ENCODE measurements around the gene CYB561D2. TPM values are rescaled to one million over a fixed set of nuclear protein-coding genes. Genes with fewer than 3 reads are reported as not detected.

CYB561D2 gene
- total RNA-seq, 3 donors from 2014 or later (not counting 1 experiment from before 2014, with no cell fraction given): 39.6 to 54.0 (median 50.5) TPM

GRCh38 chr3:50341996-50342650 is 8.5 kb upstream of the CYB561D2 start:
- H3K4me3 Mint-ChIP-seq: peak overlapping the region; percentile 58
- no peaks in the 10 kb centered on the region for H3K9me3 Mint-ChIP-seq
- DNase-seq: peak in 1 of 2 donors; percentile 48
- Histone ChIP-seq H3K4me1 (ENCODE audit: control insufficient read depth, insufficient read depth, low read length) (peaks cover 70% of the 10 kb centered on the region), H3K36me3 (ENCODE audit: control insufficient read depth, insufficient read depth, low read length) (peaks cover 3% of the 10 kb centered on the region), H3K4me3 (ENCODE audit: low read length) (no peak overlapping the region), H3K27ac (ENCODE audit: low read length) (peak overlapping the region; percentile 76), H3K27me3 (ENCODE audit: control insufficient read depth, insufficient read depth, low read length) (no peaks in the 10 kb centered on the region), H3K9me3 (ENCODE audit: control insufficient read depth, insufficient read depth, low read length) (no peaks in the 10 kb centered on the region)
- H3K27me3 Mint-ChIP-seq (ENCODE audit: low read depth in 2 of 2): no peaks in the 10 kb centered on the region
- peaks cover 13% of the 10 kb centered on the region for H3K36me3 Mint-ChIP-seq
- WGBS (ENCODE audit: insufficient coverage): 77% methylated on average over 13 of the region's 13 CpGs
- no peak for TF ChIP-seq CTCF (IDR thresholded peaks at IDR 0.05)
- peaks cover 39 to 83% of the 10 kb centered on the region in 2 donors for H3K4me1 Mint-ChIP-seq
- intact Hi-C loops (cut with micrococcal nuclease): no loop called here
- H3K27ac Mint-ChIP-seq: peak overlapping the region; percentile 51 to 96
- ATAC-seq: no peak

- intact Hi-C loops (cut with micrococcal nuclease): no loop called here
- H3K9me3 ChIP-seq (ENCODE audit: control insufficient read depth, insufficient read depth, low read length): no peaks in the 10 kb centered on the region
- peaks cover 42 to 86% of the 10 kb centered on the region in 2 donors for H3K4me1 Mint-ChIP-seq
- H3K27me3 ChIP-seq (ENCODE audit: control insufficient read depth, insufficient read depth, low read length): no peaks in the 10 kb centered on the region
- no peaks in the 10 kb centered on the region for H3K27me3 Mint-ChIP-seq (ENCODE audit: low read depth in 2 of 2)
- H3K4me3 Mint-ChIP-seq: no peak overlapping the region
- TF ChIP-seq CTCF (IDR thresholded peaks at IDR 0.05): no peak
- peaks cover 79% of the 10 kb centered on the region for H3K4me1 ChIP-seq (ENCODE audit: control insufficient read depth, insufficient read depth, low read length)
- H3K36me3 ChIP-seq (ENCODE audit: control insufficient read depth, insufficient read depth, low read length): peaks cover 8% of the 10 kb centered on the region
- no peak for ATAC-seq
- H3K36me3 Mint-ChIP-seq: peaks cover 13% of the 10 kb centered on the region
- H3K27ac ChIP-seq (ENCODE audit: low read length): no peak overlapping the region
- peak overlapping the region in 1 of 2 donors; percentile 96 for H3K27ac Mint-ChIP-seq
- peak in 1 of 2 donors; percentile 50 for DNase-seq
- WGBS (ENCODE audit: insufficient coverage): 80% methylated on average over 13 of the region's 13 CpGs
- no peaks in the 10 kb centered on the region for H3K9me3 Mint-ChIP-seq
- no peak overlapping the region for H3K4me3 ChIP-seq (ENCODE audit: low read length)
Measured at GRCh38 chr3:50342813-50343633, 7.6 kb upstream of the CYB561D2 start.

- intact Hi-C loops (cut with micrococcal nuclease): no loop called here
- 92% methylated on average over 8 of the region's 8 CpGs for WGBS (ENCODE audit: insufficient coverage)
- peaks cover 85% of the 10 kb centered on the region for H3K4me1 ChIP-seq (ENCODE audit: control insufficient read depth, insufficient read depth, low read length)
- no peak overlapping the region for H3K4me3 ChIP-seq (ENCODE audit: low read length)
- H3K4me1 Mint-ChIP-seq: peaks cover 32 to 84% of the 10 kb centered on the region in 2 donors
- no peak for ATAC-seq
- H3K36me3 ChIP-seq (ENCODE audit: control insufficient read depth, insufficient read depth, low read length): peaks cover 23% of the 10 kb centered on the region
- no peaks in the 10 kb centered on the region for H3K9me3 ChIP-seq (ENCODE audit: control insufficient read depth, insufficient read depth, low read length)
- H3K27ac Mint-ChIP-seq: no peak overlapping the region
- H3K27ac ChIP-seq (ENCODE audit: low read length): no peak overlapping the region
- no peaks in the 10 kb centered on the region for H3K27me3 ChIP-seq (ENCODE audit: control insufficient read depth, insufficient read depth, low read length)
- no peak for TF ChIP-seq CTCF (IDR thresholded peaks at IDR 0.05)
- no peaks in the 10 kb centered on the region for H3K9me3 Mint-ChIP-seq
- no peak for DNase-seq
- no peaks in the 10 kb centered on the region for H3K27me3 Mint-ChIP-seq (ENCODE audit: low read depth in 2 of 2)
- H3K36me3 Mint-ChIP-seq: no peaks in the 10 kb centered on the region
- H3K4me3 Mint-ChIP-seq: peak overlapping the region; percentile 25
Measured at GRCh38 chr3:50345008-50345407, 5.7 kb upstream of the CYB561D2 start.
